ENCODE measurements around the gene PLXNA4. TPM values are rescaled to one million over a fixed set of nuclear protein-coding genes. Genes with fewer than 3 reads are reported as not detected.

Gene PLXNA4
- total and polyA plus RNA-seq, 9 of the 15 experiments (the other 6 are each of a cell fraction or from before 2014, with no cell fraction given), result under 0.01 to 0.09 TPM; not detected in 7

DNA sequence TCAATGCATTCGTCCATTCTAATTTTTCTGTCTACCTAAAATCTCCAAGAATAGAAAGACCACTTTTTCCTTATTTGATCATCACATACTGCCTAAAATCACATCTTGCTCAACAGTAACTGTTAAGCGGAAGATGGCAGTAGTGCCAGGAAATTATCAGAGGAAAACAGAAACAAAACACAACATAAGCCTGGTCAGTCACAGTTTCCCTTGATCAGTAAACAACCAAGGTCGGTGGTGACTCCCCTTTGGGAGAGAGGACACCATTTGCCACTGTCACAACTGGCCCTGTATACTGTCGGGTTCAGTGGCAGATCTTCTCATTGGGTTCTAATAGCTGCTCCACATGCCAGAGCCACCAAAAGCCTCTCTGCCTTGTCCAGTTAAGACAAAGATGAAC lies 106.6 kb downstream of the PLXNA4 start (continued):
- TF ChIP-seq ZNF589 (CRISPR knock-in tag; IDR thresholded peaks at IDR 0.05; ENCODE audit: low read depth), result no peak
- TF ChIP-seq SRSF7 (optimal IDR thresholded peaks at IDR 0.05; ENCODE audit: low read depth, low read length), result no peak
- no peak for TF ChIP-seq ZNF778 (CRISPR knock-in tag; IDR thresholded peaks at IDR 0.05)
- no peak for TF ChIP-seq ZNF431 (CRISPR knock-in tag; IDR thresholded peaks at IDR 0.05)
- TF ChIP-seq ZNF12 (CRISPR knock-in tag; IDR thresholded peaks at IDR 0.05), result no peak
- no peak for TF ChIP-seq MAFK (IDR thresholded peaks at IDR 0.05; ENCODE audit: low read length)
- TF ChIP-seq, protein P1, sequence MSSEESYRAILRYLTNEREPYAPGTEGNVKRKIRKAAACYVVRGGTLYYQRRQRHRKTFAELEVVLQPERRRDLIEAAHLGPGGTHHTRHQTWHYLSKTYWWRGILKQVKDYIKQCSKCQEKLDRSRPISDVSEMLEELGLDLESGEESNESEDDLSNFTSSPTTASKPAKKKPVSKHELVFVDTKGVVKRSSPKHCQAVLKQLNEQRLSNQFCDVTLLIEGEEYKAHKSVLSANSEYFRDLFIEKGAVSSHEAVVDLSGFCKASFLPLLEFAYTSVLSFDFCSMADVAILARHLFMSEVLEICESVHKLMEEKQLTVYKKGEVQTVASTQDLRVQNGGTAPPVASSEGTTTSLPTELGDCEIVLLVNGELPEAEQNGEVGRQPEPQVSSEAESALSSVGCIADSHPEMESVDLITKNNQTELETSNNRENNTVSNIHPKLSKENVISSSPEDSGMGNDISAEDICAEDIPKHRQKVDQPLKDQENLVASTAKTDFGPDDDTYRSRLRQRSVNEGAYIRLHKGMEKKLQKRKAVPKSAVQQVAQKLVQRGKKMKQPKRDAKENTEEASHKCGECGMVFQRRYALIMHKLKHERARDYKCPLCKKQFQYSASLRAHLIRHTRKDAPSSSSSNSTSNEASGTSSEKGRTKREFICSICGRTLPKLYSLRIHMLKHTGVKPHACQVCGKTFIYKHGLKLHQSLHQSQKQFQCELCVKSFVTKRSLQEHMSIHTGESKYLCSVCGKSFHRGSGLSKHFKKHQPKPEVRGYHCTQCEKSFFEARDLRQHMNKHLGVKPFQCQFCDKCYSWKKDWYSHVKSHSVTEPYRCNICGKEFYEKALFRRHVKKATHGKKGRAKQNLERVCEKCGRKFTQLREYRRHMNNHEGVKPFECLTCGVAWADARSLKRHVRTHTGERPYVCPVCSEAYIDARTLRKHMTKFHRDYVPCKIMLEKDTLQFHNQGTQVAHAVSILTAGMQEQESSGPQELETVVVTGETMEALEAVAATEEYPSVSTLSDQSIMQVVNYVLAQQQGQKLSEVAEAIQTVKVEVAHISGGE (CRISPR knock-in tag; IDR thresholded peaks at IDR 0.05), result no peak
- TF ChIP-seq, protein P2, sequence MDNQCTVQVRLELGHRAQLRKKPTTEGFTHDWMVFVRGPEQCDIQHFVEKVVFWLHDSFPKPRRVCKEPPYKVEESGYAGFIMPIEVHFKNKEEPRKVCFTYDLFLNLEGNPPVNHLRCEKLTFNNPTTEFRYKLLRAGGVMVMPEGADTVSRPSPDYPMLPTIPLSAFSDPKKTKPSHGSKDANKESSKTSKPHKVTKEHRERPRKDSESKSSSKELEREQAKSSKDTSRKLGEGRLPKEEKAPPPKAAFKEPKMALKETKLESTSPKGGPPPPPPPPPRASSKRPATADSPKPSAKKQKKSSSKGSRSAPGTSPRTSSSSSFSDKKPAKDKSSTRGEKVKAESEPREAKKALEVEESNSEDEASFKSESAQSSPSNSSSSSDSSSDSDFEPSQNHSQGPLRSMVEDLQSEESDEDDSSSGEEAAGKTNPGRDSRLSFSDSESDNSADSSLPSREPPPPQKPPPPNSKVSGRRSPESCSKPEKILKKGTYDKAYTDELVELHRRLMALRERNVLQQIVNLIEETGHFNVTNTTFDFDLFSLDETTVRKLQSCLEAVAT (IDR thresholded peaks at IDR 0.05), result no peak
- TF ChIP-seq ZNF717 (CRISPR knock-in tag; IDR thresholded peaks at IDR 0.05), result no peak
